Stimulated activated naive B cell treated with anti-CD40 and anti-IgM and Interleukin-4, amounts not matched to agents 10 μg/mL and 1 μg/mL and 100 μg/mL, for 72 hours (primary cell): ENCODE data around the gene IFI30.
A peak's percentile ranks its signal among the peaks of the same experiment; 100 is the strongest.
"Not testable (repeated sequence)": the region's sequence is repeated elsewhere in the genome, so short reads cannot be mapped to it uniquely, and the experiment has no call there.

Experiments used
- ATAC-seq, 2 donors: fragments of 150-1000 bp; cut with Tn5 transposase; replicated peaks; 2 replicates each; pipeline ENCODE4 v1.10.0; 2021; ENCODE audit warnings: moderate library complexity in 1 of 2
- DNase-seq: peaks from one replicate; pipeline ENCODE4 v3.0.0; 2021
- H3K27ac Mint-ChIP-seq: one replicate; pipeline ENCODE4 v1.8.0; 2022; ENCODE audit warnings: mild to moderate bottlenecking, mixed read lengths
- H3K27me3 Mint-ChIP-seq, 2 donors: one replicate each; pipeline ENCODE4 v1.8.0; 2022; ENCODE audit warnings: mixed read lengths in 2 of 2
- H3K36me3 Mint-ChIP-seq, 2 donors: one replicate each; pipeline ENCODE4 v1.8.0; 2022; ENCODE audit warnings: mixed read lengths in 2 of 2, mild to moderate bottlenecking in 1 of 2
- H3K4me1 Mint-ChIP-seq, 2 donors: one replicate each; pipeline ENCODE4 v1.8.0; 2022; ENCODE audit warnings: mixed read lengths in 2 of 2, mild to moderate bottlenecking in 1 of 2
- H3K4me3 Mint-ChIP-seq, 2 donors: one replicate each; pipeline ENCODE4 v1.8.0; 2022; ENCODE audit warnings: mild to moderate bottlenecking in 2 of 2, mixed read lengths in 2 of 2, moderate library complexity in 1 of 2
- H3K9me3 Mint-ChIP-seq, 2 donors: one replicate each; pipeline ENCODE4 v1.8.0; 2022; ENCODE audit warnings: mixed read lengths in 2 of 2, mild to moderate bottlenecking in 1 of 2

Gene IFI30

DNA sequence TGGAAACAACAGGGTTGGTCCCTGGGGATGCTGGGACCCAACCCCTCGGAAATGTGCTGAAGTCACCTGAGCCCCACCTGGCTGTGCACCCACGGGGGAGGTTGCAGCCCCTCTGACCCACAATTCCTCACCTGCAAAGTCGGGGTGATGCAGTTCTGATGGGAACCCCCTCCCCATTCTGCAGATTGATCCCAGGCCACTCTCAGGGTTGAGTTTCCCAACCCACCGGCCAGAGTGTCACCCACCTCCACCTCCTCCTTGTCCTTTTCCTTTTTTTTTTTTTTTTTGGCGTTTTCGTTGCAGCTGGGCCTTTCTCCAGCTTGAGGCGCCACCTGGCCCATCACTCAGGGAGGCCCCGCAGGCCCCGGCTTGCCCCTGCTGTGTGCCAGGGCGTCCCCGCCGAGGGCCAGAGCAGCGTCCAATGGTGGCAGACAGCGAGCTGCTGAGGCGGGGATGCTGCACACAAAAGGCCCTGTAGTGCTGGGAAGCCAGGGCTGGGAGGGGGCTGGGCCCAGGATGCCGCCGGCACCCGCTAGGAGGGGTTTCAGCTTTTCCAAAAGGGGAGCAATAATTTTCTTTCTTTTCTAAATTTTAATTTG, 16.0 kb upstream of the IFI30 start:
- ATAC-seq (no peak), DNase-seq (no peak)
- Mint-ChIP-seq H3K9me3 (no peaks in the 10 kb centered on the region), H3K36me3 (peaks cover 11 to 24% of the 10 kb centered on the region in 2 donors), H3K27me3 (no peaks in the 10 kb centered on the region), H3K4me1 (peaks cover 30 to 44% of the 10 kb centered on the region in 2 donors), H3K27ac (no peak overlapping the region), H3K4me3 (no peak overlapping the region)

GRCh38 chr19:18158467-18158866, 15.1 kb upstream of the IFI30 start:
- Mint-ChIP-seq H3K4me3 (no peak overlapping the region), H3K4me1 (peaks cover 32 to 41% of the 10 kb centered on the region in 2 donors), H3K36me3 (peaks cover 14 to 30% of the 10 kb centered on the region in 2 donors), H3K27me3 (no peaks in the 10 kb centered on the region), H3K9me3 (no peaks in the 10 kb centered on the region), H3K27ac (no peak overlapping the region)
- DNase-seq, result no peak
- no peak for ATAC-seq

DNA sequence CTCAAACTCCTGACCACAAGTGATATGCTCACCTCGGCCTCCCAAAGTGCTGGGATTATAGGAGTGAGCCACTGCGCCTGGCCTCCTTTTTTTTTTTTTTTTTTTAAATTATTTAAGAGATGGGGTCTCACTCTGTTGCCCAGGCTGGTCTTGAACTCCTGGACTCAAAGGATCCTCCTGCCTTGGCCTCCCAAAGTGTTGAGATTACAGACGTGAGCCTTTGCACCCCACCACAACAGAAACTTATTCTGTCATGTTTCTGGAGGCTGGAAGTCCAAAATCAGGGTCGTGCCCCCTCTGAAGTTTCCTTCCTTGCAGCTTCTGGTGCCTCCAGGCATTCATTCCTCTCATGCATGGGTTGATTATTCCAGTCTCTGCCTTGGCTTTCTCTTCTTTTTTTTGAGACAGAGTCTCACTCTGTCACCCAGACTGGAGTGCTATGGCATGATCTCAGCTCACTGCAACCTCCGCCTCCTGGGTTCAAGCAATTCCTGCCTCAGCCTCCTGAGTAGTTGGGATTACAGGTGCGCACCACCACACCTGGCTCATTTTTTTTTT, 14.5 kb upstream of the IFI30 start:
- Mint-ChIP-seq H3K36me3 (peaks cover 16 to 32% of the 10 kb centered on the region in 2 donors), H3K4me1 (peaks cover 30 to 36% of the 10 kb centered on the region in 2 donors)
- not testable (repeated sequence) for ATAC-seq, H3K4me3 Mint-ChIP-seq, H3K27me3 Mint-ChIP-seq, H3K9me3 Mint-ChIP-seq, H3K27ac Mint-ChIP-seq, DNase-seq

DNA sequence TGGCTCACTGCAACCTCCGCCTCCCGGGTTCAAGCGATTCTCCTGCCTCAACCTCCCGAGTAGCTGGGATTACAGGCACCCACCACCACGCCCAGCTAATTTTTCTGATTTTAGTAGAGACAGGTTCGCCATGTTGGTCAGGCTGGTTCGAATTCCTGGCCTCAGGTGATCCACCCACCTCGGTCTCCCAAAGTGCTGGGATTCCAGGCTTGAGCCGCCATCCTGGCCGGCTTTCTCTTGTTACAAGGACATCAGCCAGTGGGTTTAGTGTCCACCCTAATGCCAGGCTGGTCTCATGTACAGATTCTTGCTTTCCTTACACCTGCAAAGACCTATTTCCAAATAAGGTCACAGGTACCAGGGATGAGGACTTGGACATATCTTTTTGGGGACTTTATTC, 13.8 kb upstream of the IFI30 start:
- Mint-ChIP-seq H3K27ac (no peak overlapping the region), H3K36me3 (peaks cover 16 to 32% of the 10 kb centered on the region in 2 donors), H3K9me3 (no peaks in the 10 kb centered on the region), H3K4me1 (peaks cover 25 to 29% of the 10 kb centered on the region in 2 donors), H3K4me3 (no peak overlapping the region), H3K27me3 (no peaks in the 10 kb centered on the region)
- no peak for ATAC-seq
- no peak for DNase-seq

DNA sequence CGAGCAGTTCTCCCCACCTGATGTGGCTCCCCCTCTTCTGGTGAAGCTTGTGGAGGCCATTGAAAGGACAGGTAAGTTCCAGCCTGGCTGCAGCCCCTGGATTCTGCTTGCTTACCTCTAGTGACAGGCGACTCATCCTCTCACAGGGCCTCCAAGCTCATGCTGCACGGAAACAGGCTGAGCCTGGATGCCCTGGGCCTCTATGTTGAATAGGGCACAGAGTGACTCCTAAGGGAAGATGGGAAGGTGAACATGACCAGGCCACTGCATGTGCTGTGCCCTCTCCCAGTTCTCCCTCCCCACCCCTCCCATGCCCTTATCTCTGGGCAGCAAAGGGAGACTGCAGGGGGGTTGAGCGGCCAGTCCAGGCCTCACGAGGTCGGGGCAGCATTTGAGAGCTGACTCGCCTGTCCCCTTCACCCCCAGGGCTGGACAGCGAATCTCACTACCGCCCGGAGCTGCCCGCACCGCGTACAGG, 13.1 kb upstream of the IFI30 start:
- Mint-ChIP-seq H3K4me3 (peak overlapping the region; percentile 77 to 80), H3K36me3 (peaks cover 14 to 31% of the 10 kb centered on the region in 2 donors), H3K27ac (peak overlapping the region; percentile 86), H3K9me3 (no peaks in the 10 kb centered on the region), H3K4me1 (peaks cover 23 to 25% of the 10 kb centered on the region in 2 donors), H3K27me3 (no peaks in the 10 kb centered on the region)
- DNase-seq, result no peak
- peak; percentile 1 for ATAC-seq

DNA sequence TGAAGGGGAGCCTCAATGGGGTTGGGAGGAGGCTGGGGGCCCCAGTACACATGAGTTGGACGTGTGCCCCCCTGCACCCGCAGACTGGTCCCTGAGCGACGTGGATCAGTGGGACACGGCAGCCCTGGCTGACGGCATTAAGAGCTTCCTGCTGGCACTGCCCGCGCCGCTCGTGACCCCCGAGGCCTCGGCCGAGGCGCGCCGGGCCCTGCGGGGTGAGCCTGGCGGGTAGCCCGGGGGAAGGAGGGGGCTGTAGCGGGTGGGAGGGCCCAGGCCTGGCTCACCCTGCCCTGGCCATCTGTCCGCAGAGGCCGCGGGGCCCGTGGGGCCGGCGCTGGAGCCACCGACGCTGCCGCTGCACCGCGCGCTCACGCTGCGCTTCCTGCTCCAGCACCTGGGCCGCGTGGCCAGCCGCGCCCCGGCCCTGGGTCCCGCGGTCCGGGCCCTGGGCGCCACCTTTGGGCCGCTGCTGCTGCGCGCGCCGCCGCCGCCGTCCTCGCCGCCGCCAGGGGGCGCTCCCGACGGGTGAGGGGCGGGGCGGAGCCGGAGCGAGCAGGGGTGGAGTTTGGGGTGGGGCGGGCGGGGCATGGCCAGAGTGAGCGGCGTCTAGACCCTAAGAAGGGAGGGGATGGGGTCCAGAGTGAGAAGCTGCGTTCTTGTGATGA, 12.5 kb upstream of the IFI30 start:
- Mint-ChIP-seq H3K9me3 (peaks cover 0 to 1% of the 10 kb centered on the region in 2 donors), H3K4me1 (peaks cover 22 to 24% of the 10 kb centered on the region in 2 donors)

DNA sequence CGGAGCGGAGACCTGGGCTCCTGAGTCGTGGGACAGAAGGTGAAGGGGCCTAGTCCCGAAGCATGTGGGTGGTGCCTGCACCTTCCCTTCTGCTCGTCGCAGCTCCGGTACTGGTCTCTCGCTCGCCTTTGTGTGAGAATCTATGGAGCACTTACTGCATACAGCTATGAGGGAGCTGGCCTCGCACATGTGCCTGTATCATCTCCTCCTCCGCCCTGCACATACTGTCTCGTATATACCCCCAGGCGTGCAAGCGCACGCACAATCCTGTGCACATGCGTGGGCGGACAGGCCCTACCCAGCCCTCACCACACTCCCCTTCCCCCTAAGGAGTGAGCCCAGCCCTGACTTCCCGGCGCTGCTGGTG, 12.0 kb upstream of the IFI30 start:
- H3K4me1 Mint-ChIP-seq, result peaks cover 17 to 24% of the 10 kb centered on the region in 2 donors
- peaks cover 20 to 36% of the 10 kb centered on the region in 2 donors for H3K36me3 Mint-ChIP-seq
- H3K27me3 Mint-ChIP-seq, result no peaks in the 10 kb centered on the region
- peak overlapping the region; percentile 51 to 70 for H3K4me3 Mint-ChIP-seq
- H3K27ac Mint-ChIP-seq, result peak overlapping the region; percentile 47
- no peak for DNase-seq
- peaks cover 0 to 1% of the 10 kb centered on the region in 2 donors for H3K9me3 Mint-ChIP-seq
- ATAC-seq, result peak; percentile 12 to 38

More for the DNA sequence above, 12.5 kb upstream of the IFI30 start:
- H3K27ac Mint-ChIP-seq, result peak overlapping the region; percentile 86
- H3K27me3 Mint-ChIP-seq, result no peaks in the 10 kb centered on the region
- peak overlapping the region; percentile 77 to 80 for H3K4me3 Mint-ChIP-seq
- ATAC-seq, result peak; percentile 93 to 95
- DNase-seq, result peak; percentile 73
- H3K36me3 Mint-ChIP-seq, result peaks cover 20 to 36% of the 10 kb centered on the region in 2 donors

GRCh38 chr19:18164072-18164471, 9.5 kb upstream of the IFI30 start:
- Mint-ChIP-seq H3K27ac (no peak overlapping the region), H3K36me3 (peaks cover 35 to 54% of the 10 kb centered on the region in 2 donors), H3K27me3 (no peaks in the 10 kb centered on the region), H3K9me3 (peaks cover 0 to 1% of the 10 kb centered on the region in 2 donors), H3K4me1 (peaks cover 22 to 30% of the 10 kb centered on the region in 2 donors), H3K4me3 (no peak overlapping the region)
- DNase-seq (no peak), ATAC-seq (no peak)

GRCh38 chr19:18165794-18166544, 7.6 kb upstream of the IFI30 start:
- H3K4me1 Mint-ChIP-seq, result peaks cover 32 to 40% of the 10 kb centered on the region in 2 donors
- no peak overlapping the region for H3K27ac Mint-ChIP-seq
- H3K36me3 Mint-ChIP-seq, result peaks cover 42 to 60% of the 10 kb centered on the region in 2 donors
- H3K9me3 Mint-ChIP-seq, result peaks cover 0 to 4% of the 10 kb centered on the region in 2 donors
- DNase-seq (no peak), ATAC-seq (no peak)
- H3K27me3 Mint-ChIP-seq, result no peaks in the 10 kb centered on the region
- H3K4me3 Mint-ChIP-seq, result peak overlapping the region in 1 of 2 donors; percentile 34

DNA sequence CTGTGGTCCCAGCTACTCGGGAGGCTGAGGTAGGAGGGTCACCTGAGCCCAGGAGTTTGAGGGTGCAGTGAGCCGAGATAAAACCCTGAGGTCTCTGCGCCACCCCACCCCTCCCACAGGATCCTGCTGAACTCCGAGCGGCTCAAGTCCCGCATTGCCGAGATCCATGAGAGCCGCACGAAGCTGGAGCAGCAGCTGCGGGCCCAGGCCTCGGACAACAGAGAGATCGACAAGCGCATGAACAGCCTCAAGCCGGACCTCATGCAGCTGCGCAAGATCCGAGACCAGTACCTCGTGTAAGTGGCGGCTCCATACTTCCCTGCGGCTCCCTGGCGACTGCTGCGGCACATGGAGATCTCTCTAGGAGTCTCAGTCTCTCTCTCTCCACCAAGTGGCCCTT, 6.6 kb upstream of the IFI30 start:
- H3K4me3 Mint-ChIP-seq, result no peak overlapping the region
- DNase-seq (no peak), ATAC-seq (no peak)
- H3K9me3 Mint-ChIP-seq, result peaks cover 0 to 4% of the 10 kb centered on the region in 2 donors
- peaks cover 33 to 44% of the 10 kb centered on the region in 2 donors for H3K4me1 Mint-ChIP-seq
- H3K27ac Mint-ChIP-seq, result no peak overlapping the region
- no peaks in the 10 kb centered on the region for H3K27me3 Mint-ChIP-seq
- peaks cover 43 to 65% of the 10 kb centered on the region in 2 donors for H3K36me3 Mint-ChIP-seq

GRCh38 chr19:18167975-18168645, 5.5 kb upstream of the IFI30 start:
- H3K9me3 Mint-ChIP-seq, result peaks cover 0 to 4% of the 10 kb centered on the region in 2 donors
- no peaks in the 10 kb centered on the region for H3K27me3 Mint-ChIP-seq
- ATAC-seq (peak; percentile 49 to 56), DNase-seq (peak; percentile 58)
- peak overlapping the region; percentile 41 to 48 for H3K4me3 Mint-ChIP-seq
- peaks cover 43 to 64% of the 10 kb centered on the region in 2 donors for H3K36me3 Mint-ChIP-seq
- peak overlapping the region; percentile 92 for H3K27ac Mint-ChIP-seq
- peaks cover 41 to 54% of the 10 kb centered on the region in 2 donors for H3K4me1 Mint-ChIP-seq

DNA sequence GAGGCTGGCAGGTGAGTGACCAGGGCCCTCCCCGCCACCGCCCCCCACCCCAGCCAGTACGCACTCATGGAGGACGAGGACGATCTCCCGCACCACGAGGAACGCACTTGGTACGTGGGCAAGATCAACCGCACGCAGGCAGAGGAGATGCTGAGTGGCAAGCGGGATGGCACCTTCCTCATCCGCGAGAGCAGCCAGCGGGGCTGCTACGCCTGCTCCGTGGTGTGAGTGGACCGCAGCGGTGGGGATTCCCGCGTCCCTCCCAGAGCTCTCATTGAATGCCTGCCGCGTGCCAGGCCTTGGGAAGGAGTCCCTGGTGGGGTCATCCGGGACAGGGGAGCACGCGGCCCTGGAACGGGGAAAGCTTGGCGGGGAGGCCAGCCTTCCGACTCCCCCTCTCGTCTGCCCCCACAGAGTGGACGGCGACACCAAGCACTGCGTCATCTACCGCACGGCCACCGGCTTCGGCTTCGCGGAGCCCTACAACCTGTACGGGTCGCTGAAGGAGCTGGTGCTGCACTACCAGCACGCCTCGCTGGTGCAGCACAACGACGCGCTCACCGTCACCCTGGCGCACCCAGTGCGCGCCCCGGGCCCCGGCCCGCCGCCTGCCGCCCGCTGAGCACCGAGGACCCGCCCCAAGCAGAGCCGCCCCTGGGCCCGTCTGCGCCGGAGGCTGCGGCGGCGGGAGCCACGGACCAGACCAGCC, 4.8 kb upstream of the IFI30 start:
- DNase-seq (no peak), ATAC-seq (no peak)
- H3K27me3 Mint-ChIP-seq, result no peaks in the 10 kb centered on the region
- peak overlapping the region; percentile 99 for H3K27ac Mint-ChIP-seq
- peaks cover 0 to 4% of the 10 kb centered on the region in 2 donors for H3K9me3 Mint-ChIP-seq
- H3K36me3 Mint-ChIP-seq, result peaks cover 40 to 62% of the 10 kb centered on the region in 2 donors
- H3K4me3 Mint-ChIP-seq, result peak overlapping the region; percentile 78 to 91
- H3K4me1 Mint-ChIP-seq, result peaks cover 41 to 61% of the 10 kb centered on the region in 2 donors

DNA sequence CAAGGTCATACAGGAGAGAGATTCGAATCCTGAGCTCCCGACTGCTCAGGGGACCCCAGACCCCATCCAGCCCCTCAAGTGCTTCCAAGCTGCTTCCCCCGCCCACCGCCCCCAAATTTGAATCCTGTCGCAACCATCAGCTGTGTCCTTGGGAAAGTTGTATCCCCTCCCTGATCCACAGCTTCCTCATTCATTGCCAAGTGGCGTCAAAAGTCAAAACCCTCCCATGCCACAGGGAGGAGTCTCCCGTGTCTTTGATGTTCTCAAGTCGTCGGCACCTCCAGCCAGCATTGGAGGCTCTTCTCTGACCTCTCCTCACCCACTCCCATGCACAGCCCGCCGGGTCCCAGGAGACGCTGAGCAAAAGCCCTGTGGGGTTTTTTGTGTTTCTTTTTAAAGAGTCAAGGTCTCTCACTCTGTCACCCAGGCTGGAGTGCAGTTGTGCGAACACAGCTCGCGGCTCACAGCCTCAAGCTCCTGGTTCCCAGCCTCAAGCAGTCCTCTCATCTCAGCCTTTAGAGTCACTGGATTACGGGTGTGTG, 2.8 kb upstream of the IFI30 start:
- peak overlapping the region; percentile 64 to 73 for H3K4me3 Mint-ChIP-seq
- H3K27ac Mint-ChIP-seq, result peak overlapping the region; percentile 99
- H3K9me3 Mint-ChIP-seq, result peaks cover 0 to 3% of the 10 kb centered on the region in 2 donors
- H3K27me3 Mint-ChIP-seq, result no peaks in the 10 kb centered on the region
- peaks cover 54 to 76% of the 10 kb centered on the region in 2 donors for H3K36me3 Mint-ChIP-seq
- ATAC-seq (peak; percentile 44 to 47), DNase-seq (peak; percentile 86)
- H3K4me1 Mint-ChIP-seq, result peaks cover 49 to 80% of the 10 kb centered on the region in 2 donors
